ENCODE measurements around the gene TUBB8B. TPM values are rescaled to one million over a fixed set of nuclear protein-coding genes. Genes with fewer than 3 reads are reported as not detected.
"Not testable (repeated sequence)": the region's sequence is repeated elsewhere in the genome, so short reads cannot be mapped to it uniquely, and the experiment has no call there.

The TUBB8B gene
- total RNA-seq, 1 experiment from 2014 or later: 0.77 TPM

DNA sequence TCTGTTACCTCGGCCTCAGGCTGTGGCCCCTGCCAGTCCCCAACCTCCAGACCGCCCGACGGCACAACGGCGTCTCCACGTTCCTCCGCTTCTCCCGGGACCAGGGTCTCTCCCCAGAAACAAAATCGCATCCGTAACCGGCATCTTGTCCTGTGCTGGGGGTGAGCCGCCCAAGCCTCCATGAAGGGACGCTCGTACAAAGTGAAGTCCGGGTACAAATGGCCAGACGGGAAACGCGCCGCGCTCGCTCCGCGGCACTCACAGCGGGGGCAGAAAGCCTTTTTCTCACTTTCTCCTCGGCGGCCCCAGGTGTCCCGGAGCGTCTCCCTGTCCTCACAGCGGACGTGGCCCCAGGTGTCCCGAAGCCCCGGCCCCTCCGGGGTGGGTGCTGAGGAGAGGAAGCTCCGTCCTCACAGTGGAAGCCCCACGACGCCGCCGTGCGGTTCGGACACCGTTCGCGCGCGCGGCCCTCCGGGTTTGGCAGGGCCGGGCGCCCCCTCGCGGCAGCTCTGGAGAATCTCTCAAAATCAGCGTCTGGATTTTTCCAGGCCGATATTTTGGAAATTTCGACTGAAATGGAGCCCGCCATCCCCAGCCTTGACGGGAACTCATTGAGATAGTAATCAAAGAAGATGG, 26.2 kb upstream of the TUBB8B start:
- intact Hi-C loops (cut with micrococcal nuclease; ENCODE audit: unreplicated experiment); H3K36me3 ChIP-seq (ENCODE audit: insufficient read depth, low read length, poor library complexity, severe bottlenecking); H3K4me3 ChIP-seq (ENCODE audit: low read depth, low read length, poor library complexity, severe bottlenecking); H3K4me1 ChIP-seq (ENCODE audit: insufficient read depth, low read length, poor library complexity, severe bottlenecking); BruUV-seq (replicated peaks); H3K27ac ChIP-seq (ENCODE audit: low read depth, low read length, poor library complexity, severe bottlenecking); H3K27me3 ChIP-seq (replicated peaks; ENCODE audit: insufficient read depth, low read depth, low read length, poor library complexity); DNase-seq (ENCODE audit: low spot score); POLR2A ChIA-PET (ENCODE audit: low non-redundant PET); H3K9me3 ChIP-seq (ENCODE audit: low read depth, low read length, poor library complexity, severe bottlenecking); CTCF ChIA-PET: not testable (repeated sequence)
- TF ChIP-seq, protein P1, sequence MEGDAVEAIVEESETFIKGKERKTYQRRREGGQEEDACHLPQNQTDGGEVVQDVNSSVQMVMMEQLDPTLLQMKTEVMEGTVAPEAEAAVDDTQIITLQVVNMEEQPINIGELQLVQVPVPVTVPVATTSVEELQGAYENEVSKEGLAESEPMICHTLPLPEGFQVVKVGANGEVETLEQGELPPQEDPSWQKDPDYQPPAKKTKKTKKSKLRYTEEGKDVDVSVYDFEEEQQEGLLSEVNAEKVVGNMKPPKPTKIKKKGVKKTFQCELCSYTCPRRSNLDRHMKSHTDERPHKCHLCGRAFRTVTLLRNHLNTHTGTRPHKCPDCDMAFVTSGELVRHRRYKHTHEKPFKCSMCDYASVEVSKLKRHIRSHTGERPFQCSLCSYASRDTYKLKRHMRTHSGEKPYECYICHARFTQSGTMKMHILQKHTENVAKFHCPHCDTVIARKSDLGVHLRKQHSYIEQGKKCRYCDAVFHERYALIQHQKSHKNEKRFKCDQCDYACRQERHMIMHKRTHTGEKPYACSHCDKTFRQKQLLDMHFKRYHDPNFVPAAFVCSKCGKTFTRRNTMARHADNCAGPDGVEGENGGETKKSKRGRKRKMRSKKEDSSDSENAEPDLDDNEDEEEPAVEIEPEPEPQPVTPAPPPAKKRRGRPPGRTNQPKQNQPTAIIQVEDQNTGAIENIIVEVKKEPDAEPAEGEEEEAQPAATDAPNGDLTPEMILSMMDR (conservative IDR thresholded peaks at IDR 0.05; ENCODE audit: low read depth, low read length): 0 out of 2 replicates have a peak, but pooled peaks have one; percentile 29

DNA sequence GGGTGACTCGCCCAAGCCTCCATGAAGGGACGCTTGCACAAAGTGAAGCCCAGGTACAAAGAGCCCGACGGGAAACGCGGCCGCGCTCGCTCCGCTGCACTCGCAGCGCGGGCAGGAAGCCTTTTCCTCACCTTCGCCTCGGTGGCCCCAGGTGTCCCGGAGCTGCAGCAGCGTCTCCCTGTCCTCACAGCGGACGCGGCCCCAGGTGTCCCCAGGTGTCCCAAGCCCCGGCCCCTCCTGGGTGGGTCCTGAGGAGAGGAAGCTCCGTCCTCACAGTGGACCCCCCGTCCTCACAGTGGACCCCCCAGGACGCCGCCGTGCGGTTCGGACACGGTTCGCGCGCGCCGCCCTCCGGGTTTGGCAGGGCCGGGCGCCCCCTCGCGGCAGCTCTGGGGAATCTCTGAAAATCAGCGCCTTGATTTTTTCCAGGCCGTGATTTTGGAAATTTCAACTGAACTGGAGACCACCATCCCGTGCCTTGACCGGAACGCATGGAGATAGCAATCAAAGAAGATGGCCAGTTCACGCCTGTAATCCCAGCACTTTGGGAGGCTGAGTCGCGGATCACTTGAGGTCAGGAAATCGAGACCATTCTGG, 23.9 kb upstream of the TUBB8B start:
- BruUV-seq (replicated peaks); DNase-seq (ENCODE audit: low spot score); H3K4me3 ChIP-seq (ENCODE audit: low read depth, low read length, poor library complexity, severe bottlenecking); H3K36me3 ChIP-seq (ENCODE audit: insufficient read depth, low read length, poor library complexity, severe bottlenecking); H3K9me3 ChIP-seq (ENCODE audit: low read depth, low read length, poor library complexity, severe bottlenecking); H3K4me1 ChIP-seq (ENCODE audit: insufficient read depth, low read length, poor library complexity, severe bottlenecking); POLR2A ChIA-PET (ENCODE audit: low non-redundant PET); H3K27me3 ChIP-seq (replicated peaks; ENCODE audit: insufficient read depth, low read depth, low read length, poor library complexity); intact Hi-C loops (cut with micrococcal nuclease; ENCODE audit: unreplicated experiment); CTCF ChIA-PET; H3K27ac ChIP-seq (ENCODE audit: low read depth, low read length, poor library complexity, severe bottlenecking): not testable (repeated sequence)
- TF ChIP-seq, protein P1 (conservative IDR thresholded peaks at IDR 0.05; ENCODE audit: low read depth, low read length): peak; percentile 55

DNA sequence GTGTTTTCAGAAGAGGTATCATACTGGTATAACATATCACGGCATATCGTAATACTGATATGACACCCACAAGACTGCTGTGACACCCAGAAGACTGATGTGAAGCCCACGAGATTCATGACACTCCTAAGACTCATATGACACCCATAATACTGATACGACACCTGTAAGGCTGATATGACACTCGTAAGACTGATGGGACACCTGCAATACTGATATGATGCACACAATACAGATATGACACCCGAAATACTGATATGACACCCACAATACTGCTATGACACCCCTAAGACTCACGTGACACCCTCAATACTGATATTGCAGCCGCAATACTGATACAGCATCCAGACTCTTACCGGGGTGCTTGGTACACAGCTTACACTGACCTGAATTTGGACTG, 18.3 kb upstream of the TUBB8B start:
- intact Hi-C loops (cut with micrococcal nuclease; ENCODE audit: unreplicated experiment); H3K27me3 ChIP-seq (replicated peaks; ENCODE audit: insufficient read depth, low read depth, low read length, poor library complexity); H3K36me3 ChIP-seq (ENCODE audit: insufficient read depth, low read length, poor library complexity, severe bottlenecking); BruUV-seq (replicated peaks); CTCF ChIA-PET; H3K4me3 ChIP-seq (ENCODE audit: low read depth, low read length, poor library complexity, severe bottlenecking); H3K27ac ChIP-seq (ENCODE audit: low read depth, low read length, poor library complexity, severe bottlenecking); H3K9me3 ChIP-seq (ENCODE audit: low read depth, low read length, poor library complexity, severe bottlenecking); POLR2A ChIA-PET (ENCODE audit: low non-redundant PET); DNase-seq (ENCODE audit: low spot score); H3K4me1 ChIP-seq (ENCODE audit: insufficient read depth, low read length, poor library complexity, severe bottlenecking): not testable (repeated sequence)

DNA sequence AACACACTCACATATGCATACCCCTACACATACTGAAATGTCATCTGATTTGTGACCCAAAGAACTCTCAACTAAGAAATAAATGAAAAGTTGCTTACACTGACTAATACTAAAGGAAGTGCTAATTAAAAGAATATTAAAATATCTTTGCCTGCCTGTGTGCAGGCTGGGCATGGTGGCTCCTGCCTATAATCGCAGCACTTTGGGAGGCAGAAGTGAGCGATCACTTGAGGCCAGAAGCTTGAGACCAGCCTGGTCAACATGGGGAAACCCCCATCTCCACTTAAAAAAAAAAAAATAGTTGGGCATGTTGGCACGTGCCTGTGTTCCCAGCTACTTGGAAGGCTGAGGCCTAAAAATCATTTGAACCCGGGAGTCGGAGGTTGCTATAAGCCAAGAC, 14.9 kb upstream of the TUBB8B start:
- H3K27me3 ChIP-seq (replicated peaks; ENCODE audit: insufficient read depth, low read depth, low read length, poor library complexity); CTCF ChIA-PET; BruUV-seq (replicated peaks); H3K9me3 ChIP-seq (ENCODE audit: low read depth, low read length, poor library complexity, severe bottlenecking); H3K4me3 ChIP-seq (ENCODE audit: low read depth, low read length, poor library complexity, severe bottlenecking); H3K4me1 ChIP-seq (ENCODE audit: insufficient read depth, low read length, poor library complexity, severe bottlenecking); H3K36me3 ChIP-seq (ENCODE audit: insufficient read depth, low read length, poor library complexity, severe bottlenecking); H3K27ac ChIP-seq (ENCODE audit: low read depth, low read length, poor library complexity, severe bottlenecking); POLR2A ChIA-PET (ENCODE audit: low non-redundant PET); DNase-seq (ENCODE audit: low spot score); intact Hi-C loops (cut with micrococcal nuclease; ENCODE audit: unreplicated experiment): not testable (repeated sequence)

DNA sequence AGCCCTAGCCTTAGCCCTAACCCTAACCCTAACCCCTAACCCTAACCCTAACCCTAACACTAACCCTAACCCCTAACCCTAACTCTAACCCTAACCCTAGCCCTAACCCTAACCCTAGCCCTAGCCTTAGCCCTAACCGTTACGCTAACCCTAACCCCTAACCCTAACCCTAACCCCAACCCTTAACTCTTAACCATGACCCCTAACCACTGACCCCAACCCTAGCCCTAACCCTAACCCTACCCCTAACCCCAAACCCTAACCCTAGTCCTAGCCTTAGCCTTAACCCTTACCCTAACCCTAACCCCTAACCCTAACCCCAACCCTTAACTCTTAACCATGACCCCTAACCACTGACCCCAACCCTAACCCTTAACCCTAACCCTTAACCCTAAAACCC, 14.2 kb upstream of the TUBB8B start:
- H3K36me3 ChIP-seq (ENCODE audit: insufficient read depth, low read length, poor library complexity, severe bottlenecking); CTCF ChIA-PET; H3K4me1 ChIP-seq (ENCODE audit: insufficient read depth, low read length, poor library complexity, severe bottlenecking); POLR2A ChIA-PET (ENCODE audit: low non-redundant PET); H3K27ac ChIP-seq (ENCODE audit: low read depth, low read length, poor library complexity, severe bottlenecking); intact Hi-C loops (cut with micrococcal nuclease; ENCODE audit: unreplicated experiment); H3K4me3 ChIP-seq (ENCODE audit: low read depth, low read length, poor library complexity, severe bottlenecking); DNase-seq (ENCODE audit: low spot score); H3K9me3 ChIP-seq (ENCODE audit: low read depth, low read length, poor library complexity, severe bottlenecking); H3K27me3 ChIP-seq (replicated peaks; ENCODE audit: insufficient read depth, low read depth, low read length, poor library complexity); BruUV-seq (replicated peaks): not testable (repeated sequence)

DNA sequence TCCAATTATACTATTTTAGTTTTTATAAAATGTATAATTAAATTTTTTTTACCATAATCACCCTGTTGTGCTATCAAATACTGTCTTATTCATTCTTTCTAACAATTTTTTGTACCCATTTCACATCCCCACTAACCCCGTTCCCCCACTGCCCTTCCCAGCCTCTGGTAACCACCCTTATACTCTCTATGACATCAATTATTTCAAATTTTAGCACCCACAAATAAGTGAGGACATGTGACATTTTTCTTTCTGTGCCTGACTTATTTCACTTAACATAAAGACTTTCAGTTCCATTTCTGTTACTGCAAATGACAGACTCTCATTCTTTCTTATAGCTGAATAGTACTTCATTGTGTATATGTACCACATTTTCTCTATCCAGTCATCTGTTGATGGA, 5.0 kb upstream of the TUBB8B start:
- H3K4me1 ChIP-seq (ENCODE audit: insufficient read depth, low read length, poor library complexity, severe bottlenecking); H3K27ac ChIP-seq (ENCODE audit: low read depth, low read length, poor library complexity, severe bottlenecking); intact Hi-C loops (cut with micrococcal nuclease; ENCODE audit: unreplicated experiment); CTCF ChIA-PET; DNase-seq (ENCODE audit: low spot score); H3K9me3 ChIP-seq (ENCODE audit: low read depth, low read length, poor library complexity, severe bottlenecking); BruUV-seq (replicated peaks); H3K4me3 ChIP-seq (ENCODE audit: low read depth, low read length, poor library complexity, severe bottlenecking); H3K36me3 ChIP-seq (ENCODE audit: insufficient read depth, low read length, poor library complexity, severe bottlenecking); H3K27me3 ChIP-seq (replicated peaks; ENCODE audit: insufficient read depth, low read depth, low read length, poor library complexity); POLR2A ChIA-PET (ENCODE audit: low non-redundant PET): not testable (repeated sequence)
